Hepatocyte (in vitro differentiated cells): ENCODE results near the gene BCL2L1. TPM values are rescaled to one million over a fixed set of nuclear protein-coding genes. Genes with fewer than 3 reads are reported as not detected.

Experiments
- DNase-seq: peaks from one replicate; pipeline ENCODE4 v3.0.0-alpha.2; 2016; ENCODE audit warnings: low spot score
- H2AFZ ChIP-seq: fragments of 200-600 bp; sonication (generic); 2 replicates; pipeline ENCODE4 v1.6.0; 2016; ENCODE audit warnings: antibody characterized with exemption, mild to moderate bottlenecking
- H3K27ac ChIP-seq: fragments of 200-600 bp; sonication (generic); 2 replicates; pipeline ENCODE4 v1.5.1; 2016; ENCODE audit warnings: mild to moderate bottlenecking
- H3K27me3 ChIP-seq: fragments of 200-600 bp; sonication (generic); 2 replicates; pipeline ENCODE4 v1.6.1; 2016
- H3K36me3 ChIP-seq: fragments of 200-600 bp; sonication (generic); replicated peaks from 2 replicates; pipeline ENCODE4 v1.5.1; 2016; ENCODE audit warnings: low read depth; ENCODE audit not compliant: insufficient read depth
- H3K4me1 ChIP-seq: fragments of 200-600 bp; sonication (generic); 2 replicates; pipeline ENCODE4 v1.5.1; 2016; ENCODE audit warnings: mild to moderate bottlenecking, moderate library complexity; ENCODE audit not compliant: insufficient read depth
- H3K4me2 ChIP-seq: fragments of 200-600 bp; sonication (generic); 2 replicates; pipeline ENCODE4 v1.6.0; 2016
- H3K4me3 ChIP-seq: fragments of 200-600 bp; sonication (generic); 2 replicates; pipeline ENCODE4 v1.5.1; 2016; ENCODE audit warnings: mild to moderate bottlenecking
- H3K79me2 ChIP-seq: fragments of 200-600 bp; sonication (generic); 2 replicates; pipeline ENCODE4 v1.6.0; 2017; ENCODE audit warnings: mild to moderate bottlenecking
- H3K9me2 ChIP-seq: fragments of 200-600 bp; sonication (generic); replicated peaks from 2 replicates; pipeline ENCODE4 v1.6.0; 2017; ENCODE audit warnings: mild to moderate bottlenecking; ENCODE audit not compliant: insufficient read depth
- H3K9me3 ChIP-seq: fragments of 200-600 bp; sonication (generic); 2 replicates; pipeline ENCODE4 v1.5.1; 2016; ENCODE audit warnings: low read depth, mild to moderate bottlenecking
- H4K20me1 ChIP-seq: fragments of 200-600 bp; sonication (generic); 2 replicates; pipeline ENCODE4 v1.6.0; 2016; ENCODE audit warnings: mild to moderate bottlenecking; ENCODE audit not compliant: insufficient read depth, poor library complexity, severe bottlenecking
- CTCF ChIP-seq: fragments of 200-600 bp; sonication (generic); IDR thresholded peaks from 2 replicates; pipeline ENCODE4 v1.5.1; 2016; ENCODE audit warnings: antibody characterized with exemption, mild to moderate bottlenecking; ENCODE audit not compliant: poor library complexity
- EZH2 ChIP-seq: fragments of 200-600 bp; sonication (generic); IDR thresholded peaks from 2 replicates; pipeline ENCODE4 v1.6.1; 2016; ENCODE audit warnings: antibody characterized with exemption, mild to moderate bottlenecking, borderline replicate concordance
- EZH2phosphoT487 ChIP-seq: fragments of 200-600 bp; sonication (generic); IDR thresholded peaks from one replicate; pipeline ENCODE4 v1.6.1; 2018; ENCODE audit warnings: antibody characterized with exemption, mild to moderate bottlenecking, low read depth, moderate library complexity; ENCODE audit not compliant: unreplicated experiment, severe bottlenecking
- WGBS: methylation state at CpG from one replicate; pipeline ENCODE4 v1.1.6; 2016; ENCODE audit warnings: low lambda C conversion rate; ENCODE audit errors: missing lambda C conversion rate; 5-methylcytosine and 5-hydroxymethylcytosine counted together
- polyA plus RNA-seq: library from polyadenylated mRNA; unstranded; fragments of >200 nt; fragmentation: Nextera tagmentation; extraction: Ambion mirVana; gene quantifications from 2 replicates; pipeline ENCODE4 v1.2.1, GENCODE V29; 2016
- total RNA-seq: library from RNA; depleted of rRNA; stranded (reverse); fragments of >200 nt; gene quantifications from 2 replicates; pipeline ENCODE4 v1.2.3, GENCODE V29; 2014

BCL2L1 gene
- total and polyA plus RNA-seq, 2 experiments from 2014 or later, result 104 to 139 TPM

GRCh38 chr20:31758991-31759390, 36.3 kb upstream of the BCL2L1 start:
- no peak overlapping the region for H3K4me3 ChIP-seq
- no peak for DNase-seq
- peaks cover 52% of the 10 kb centered on the region for H3K79me2 ChIP-seq
- H3K27me3 ChIP-seq, result no peaks in the 10 kb centered on the region
- no peaks in the 10 kb centered on the region for H3K36me3 ChIP-seq
- no peak overlapping the region for H3K27ac ChIP-seq
- no peak for TF ChIP-seq EZH2phosphoT487
- no peak for TF ChIP-seq EZH2
- TF ChIP-seq CTCF, result no peak
- H4K20me1 ChIP-seq, result no peaks in the 10 kb centered on the region
- H3K4me1 ChIP-seq, result no peaks in the 10 kb centered on the region
- no peaks in the 10 kb centered on the region for H3K9me2 ChIP-seq
- H3K9me3 ChIP-seq, result no peaks in the 10 kb centered on the region
- H3K4me2 ChIP-seq, result no peak overlapping the region
- no peak overlapping the region for H2AFZ ChIP-seq

- WGBS, result 79% methylated on average over 4 of the region's 4 CpGs
- DNase-seq, result no peak
- Histone ChIP-seq H3K79me2 (peaks cover 56% of the 10 kb centered on the region), H3K9me2 (no peaks in the 10 kb centered on the region), H4K20me1 (no peaks in the 10 kb centered on the region), H3K4me2 (no peak overlapping the region), H3K9me3 (no peaks in the 10 kb centered on the region), H3K4me3 (no peak overlapping the region), H3K27me3 (no peaks in the 10 kb centered on the region), H3K36me3 (no peaks in the 10 kb centered on the region), H3K4me1 (no peaks in the 10 kb centered on the region), H3K27ac (no peak overlapping the region), H2AFZ (no peak overlapping the region)
- TF ChIP-seq CTCF (no peak), EZH2 (no peak), EZH2phosphoT487 (no peak)
Measured at GRCh38 chr20:31758521-31758920, 35.9 kb upstream of the BCL2L1 start.

- DNase-seq, result no peak
- no peak overlapping the region for H3K4me3 ChIP-seq
- H4K20me1 ChIP-seq, result no peaks in the 10 kb centered on the region
- H2AFZ ChIP-seq, result no peak overlapping the region
- H3K27me3 ChIP-seq, result no peaks in the 10 kb centered on the region
- H3K9me2 ChIP-seq, result no peaks in the 10 kb centered on the region
- no peak overlapping the region for H3K27ac ChIP-seq
- peaks cover 57% of the 10 kb centered on the region for H3K79me2 ChIP-seq
- H3K36me3 ChIP-seq, result no peaks in the 10 kb centered on the region
- no peak for TF ChIP-seq EZH2
- no peak for TF ChIP-seq CTCF
- no peak for TF ChIP-seq EZH2phosphoT487
- no peak overlapping the region for H3K4me2 ChIP-seq
- no peaks in the 10 kb centered on the region for H3K9me3 ChIP-seq
- H3K4me1 ChIP-seq, result no peaks in the 10 kb centered on the region
- WGBS, result 94% methylated on average over 3 of the region's 3 CpGs
Measured at GRCh38 chr20:31757254-31757653, 34.6 kb upstream of the BCL2L1 start.

GRCh38 chr20:31751126-31751525, 28.5 kb upstream of the BCL2L1 start:
- H3K9me2 ChIP-seq, result no peaks in the 10 kb centered on the region
- no peak overlapping the region for H3K4me3 ChIP-seq
- no peak overlapping the region for H2AFZ ChIP-seq
- H3K79me2 ChIP-seq, result peaks cover 95% of the 10 kb centered on the region
- H3K27me3 ChIP-seq, result no peaks in the 10 kb centered on the region
- WGBS, result 61% methylated on average over 1 of the region's 1 CpG
- H3K27ac ChIP-seq, result no peak overlapping the region
- no peaks in the 10 kb centered on the region for H3K36me3 ChIP-seq
- no peak for TF ChIP-seq EZH2
- no peak for TF ChIP-seq EZH2phosphoT487
- no peak for TF ChIP-seq CTCF
- no peak for DNase-seq
- no peaks in the 10 kb centered on the region for H3K4me1 ChIP-seq
- H4K20me1 ChIP-seq, result no peaks in the 10 kb centered on the region
- H3K4me2 ChIP-seq, result no peak overlapping the region
- H3K9me3 ChIP-seq, result no peaks in the 10 kb centered on the region
